ENCODE data around the gene ASTN2. TPM values are rescaled to one million over a fixed set of nuclear protein-coding genes. Genes with fewer than 3 reads are reported as not detected.
A peak's percentile ranks its signal among the peaks of the same experiment; 100 is the strongest.

ASTN2 gene
- total and polyA plus RNA-seq, 10 donors = 0.87 to 6.1 (median 3.7) TPM

GRCh38 chr9:116986015-116986414 lies 428.8 kb downstream of the ASTN2 start:
- H3K27ac ChIP-seq = no peak overlapping the region
- H3K27me3 ChIP-seq (replicated peaks in 1 of 7) = no peaks in the 10 kb centered on the region
- intact Hi-C loops (cut with DNase I; ENCODE audit: low total_unique reads) = no loop called here
- H3K36me3 ChIP-seq = no peaks in the 10 kb centered on the region
- H3K4me3 ChIP-seq = no peak overlapping the region
- H3K9me3 ChIP-seq = no peaks in the 10 kb centered on the region
- TF ChIP-seq POLR2AphosphoS5 (IDR thresholded peaks at IDR 0.05) (peak in 1 of 3 donors; percentile 44), CTCF (IDR thresholded peaks at IDR 0.05 in 8 of 11, conservative IDR thresholded peaks at IDR 0.05 in 3 of 11) (no peak)
- DNase-seq = no peak
- peaks cover 0 to 26% (median 4%) of the 10 kb centered on the region in 6 donors for H3K4me1 ChIP-seq
- WGBS, 5 donors = 3 to 18% (median 11%) methylated on average over 7 of the region's 7 CpGs

DNA sequence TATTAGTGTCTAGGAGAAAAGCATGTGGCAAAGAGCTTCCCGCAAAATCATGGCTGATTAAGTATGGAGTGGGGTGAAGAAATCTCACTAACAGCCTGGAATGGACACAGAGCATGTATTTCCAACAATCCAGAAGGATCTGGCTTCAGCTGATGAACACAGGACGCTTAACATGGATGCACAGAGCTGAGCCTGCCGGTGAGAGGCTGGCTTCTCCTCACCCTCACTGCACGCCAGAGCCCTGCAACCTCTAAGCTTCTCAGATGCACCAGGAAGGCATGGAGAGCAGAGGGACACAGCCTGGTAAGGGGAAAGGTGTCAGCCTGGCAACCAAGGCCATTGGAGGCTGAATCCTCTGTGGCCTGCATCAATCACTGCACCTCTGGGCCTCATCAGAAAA lies 429.3 kb downstream of the ASTN2 start:
- H3K9me3 ChIP-seq = no peaks in the 10 kb centered on the region
- no peak for TF ChIP-seq POLR2AphosphoS5 (IDR thresholded peaks at IDR 0.05)
- no peak for TF ChIP-seq POLR2A (IDR thresholded peaks at IDR 0.05)
- no peak for TF ChIP-seq CTCF (IDR thresholded peaks at IDR 0.05 in 8 of 11, conservative IDR thresholded peaks at IDR 0.05 in 3 of 11)
- DNase-seq = no peak
- H3K27me3 ChIP-seq (replicated peaks in 1 of 7) = no peaks in the 10 kb centered on the region
- intact Hi-C loops (cut with DNase I; ENCODE audit: low total_unique reads) = no loop called here
- peaks cover 0 to 26% (median 4%) of the 10 kb centered on the region in 6 donors for H3K4me1 ChIP-seq
- H3K27ac ChIP-seq = no peak overlapping the region
- no peaks in the 10 kb centered on the region for H3K36me3 ChIP-seq
- whole genome bisulfite sequencing, 5 donors = 54 to 78% (median 69%) methylated on average over 4 of the region's 4 CpGs
- H3K4me3 ChIP-seq = no peak overlapping the region

- H3K27ac ChIP-seq = no peak overlapping the region
- intact Hi-C loops (cut with DNase I; ENCODE audit: low total_unique reads) = no loop called here
- peaks cover 0 to 26% (median 4%) of the 10 kb centered on the region in 6 donors for H3K4me1 ChIP-seq
- H3K27me3 ChIP-seq (replicated peaks in 1 of 7) = no peaks in the 10 kb centered on the region
- TF ChIP-seq POLR2AphosphoS5 (IDR thresholded peaks at IDR 0.05) = no peak
- no peak for TF ChIP-seq CTCF (IDR thresholded peaks at IDR 0.05 in 8 of 11, conservative IDR thresholded peaks at IDR 0.05 in 3 of 11)
- TF ChIP-seq POLR2A (IDR thresholded peaks at IDR 0.05) = no peak
- DNase-seq = no peak
- no peaks in the 10 kb centered on the region for H3K36me3 ChIP-seq
- no peak overlapping the region for H3K4me3 ChIP-seq
- H3K9me3 ChIP-seq = no peaks in the 10 kb centered on the region
- whole genome bisulfite sequencing, 5 donors = 73 to 92% (median 78%) methylated on average over 2 of the region's 2 CpGs
Observed at GRCh38 chr9:116984111-116984510, 430.7 kb downstream of the ASTN2 start.

DNA sequence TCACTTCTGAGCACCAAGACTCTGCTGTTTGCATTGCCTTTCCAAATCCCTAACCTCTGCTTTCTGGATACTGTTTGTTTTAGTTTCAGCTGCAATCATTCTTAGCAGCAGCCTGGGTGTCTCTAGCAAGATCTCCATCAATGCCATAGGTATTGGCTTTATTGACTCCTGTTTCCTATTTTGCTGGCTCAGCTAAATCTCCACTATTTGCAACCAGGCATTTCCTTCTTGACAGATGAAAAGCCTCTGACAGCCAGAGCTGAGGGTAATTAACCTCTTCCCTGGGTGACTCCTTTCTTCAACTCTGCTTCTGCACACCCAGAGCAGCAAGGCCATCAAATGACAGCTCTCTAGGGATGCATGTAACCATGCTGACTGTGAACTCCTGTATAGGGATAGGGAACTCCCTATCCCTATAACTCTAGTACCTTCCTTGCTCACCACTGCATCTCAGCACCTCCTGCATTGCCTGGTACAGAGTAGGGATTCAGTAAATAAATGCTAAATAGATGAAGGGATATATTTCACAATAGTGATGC lies 434.2 kb downstream of the ASTN2 start:
- Histone ChIP-seq H3K4me1 (peaks cover 0 to 6% (median 1%) of the 10 kb centered on the region in 6 donors), H3K9me3 (no peaks in the 10 kb centered on the region)
- intact Hi-C loops (cut with DNase I; ENCODE audit: low total_unique reads) = no loop called here

More for the DNA sequence above, 434.2 kb downstream of the ASTN2 start:
- no peaks in the 10 kb centered on the region for H3K27me3 ChIP-seq (replicated peaks in 1 of 7)
- H3K36me3 ChIP-seq = no peaks in the 10 kb centered on the region
- H3K27ac ChIP-seq = no peak overlapping the region
- no peak overlapping the region for H3K4me3 ChIP-seq
- TF ChIP-seq POLR2A (IDR thresholded peaks at IDR 0.05) = no peak
- TF ChIP-seq POLR2AphosphoS5 (IDR thresholded peaks at IDR 0.05) = no peak
- TF ChIP-seq CTCF (IDR thresholded peaks at IDR 0.05 in 8 of 11, conservative IDR thresholded peaks at IDR 0.05 in 3 of 11) = no peak
- DNase-seq = no peak

Data from spleen (tissue), 11 donors.